C4-2B (cell line): ENCODE data around the gene SCN9A.

Experiments
- CTCF ChIP-seq: fragments of 450-650 bp; conservative IDR thresholded peaks from 2 replicates; pipeline ENCODE4 v1.5.1; 2017; ENCODE audit warnings: mild to moderate bottlenecking
- ZFX ChIP-seq: fragments of 450-650 bp; IDR thresholded peaks from 2 replicates; pipeline ENCODE4 v1.6.1; 2017

- TF ChIP-seq CTCF (no peak), ZFX (no peak)
These were observed 61.6 kb downstream of the SCN9A start for GRCh38 chr2:166314022-166314759.
